A673 (cell line): ENCODE measurements around the gene DAB1. TPM values are rescaled to one million over a fixed set of nuclear protein-coding genes. Genes with fewer than 3 reads are reported as not detected.
A peak's percentile ranks its signal among the peaks of the same experiment; 100 is the strongest.

Source experiments
- BruUV-seq: library from RNA; stranded (reverse); fragments of 400-500 nt; replicated peaks from 2 replicates; lab custom pipeline; 2021; lab: Mats Ljungman, UMichigan
- CTCF ChIA-PET: fragments of 300-600 bp; sonication (Branson Sonifier 250); formaldehyde crosslinking; loops from one replicate; lab custom pipeline; 2022; ENCODE audit warnings: antibody characterized with exemption; lab: Charles Lee
- POLR2A ChIA-PET: fragments of 300-600 bp; sonication (Branson Sonifier 250); formaldehyde crosslinking; loops from one replicate; lab custom pipeline; 2022; ENCODE audit warnings: antibody characterized with exemption; ENCODE audit not compliant: low non-redundant PET; lab: Charles Lee
- DNase-seq: peaks from one replicate; pipeline ENCODE4 v3.0.0-alpha.2; 2015; ENCODE audit warnings: low spot score
- H3K27ac ChIP-seq: fragments of 200-600 bp; sonication (generic); 2 replicates; pipeline ENCODE4 v1.5.1; 2016; ENCODE audit warnings: mixed run types, low read depth, mild to moderate bottlenecking, mixed read lengths, antibody characterized with exemption, low read length; ENCODE audit not compliant: poor library complexity, severe bottlenecking
- H3K27me3 ChIP-seq: fragments of 200-600 bp; sonication (generic); replicated peaks from 2 replicates; pipeline ENCODE4 v1.6.1; 2017; ENCODE audit warnings: mixed run types, low read depth, mild to moderate bottlenecking, mixed read lengths, antibody characterized with exemption, low read length; ENCODE audit not compliant: insufficient read depth, poor library complexity
- H3K36me3 ChIP-seq: fragments of 200-600 bp; sonication (generic); 2 replicates; pipeline ENCODE4 v1.6.1; 2016; ENCODE audit warnings: mixed run types, mild to moderate bottlenecking, mixed read lengths, antibody characterized with exemption, low read length; ENCODE audit not compliant: insufficient read depth, poor library complexity, severe bottlenecking
- H3K4me1 ChIP-seq: fragments of 200-600 bp; sonication (generic); 2 replicates; pipeline ENCODE4 v1.6.1; 2017; ENCODE audit warnings: mixed run types, mild to moderate bottlenecking, mixed read lengths, antibody characterized with exemption, low read length; ENCODE audit not compliant: insufficient read depth, poor library complexity, severe bottlenecking
- H3K4me3 ChIP-seq: fragments of 200-600 bp; sonication (generic); 2 replicates; pipeline ENCODE4 v1.5.1; 2016; ENCODE audit warnings: low read depth, mixed run types, mild to moderate bottlenecking, mixed read lengths, low read length; ENCODE audit not compliant: poor library complexity, severe bottlenecking
- H3K9me3 ChIP-seq: fragments of 200-600 bp; sonication (generic); 2 replicates; pipeline ENCODE4 v1.6.1; 2016; ENCODE audit warnings: mixed run types, low read depth, mild to moderate bottlenecking, mixed read lengths, antibody characterized with exemption, low read length; ENCODE audit not compliant: poor library complexity, severe bottlenecking
- EZH2 ChIP-seq: fragments of 200-600 bp; sonication (generic); IDR thresholded peaks from 2 replicates; pipeline ENCODE4 v1.6.1; 2017; ENCODE audit warnings: borderline replicate concordance, low read depth, mild to moderate bottlenecking, mixed read lengths, antibody characterized with exemption, low read length; ENCODE audit not compliant: poor library complexity, severe bottlenecking
- intact Hi-C: fragments of 100-400 bp; cut with micrococcal nuclease; formaldehyde crosslinking; loops from one replicate; pipeline ENCODE4 v1.10.0; 2022; ENCODE audit not compliant: unreplicated experiment
- total RNA-seq: library from RNA; stranded (reverse); gene quantifications from 2 replicates; pipeline ENCODE4 v1.2.3, GENCODE V29; 2021
- TF ChIP-seq, protein P1 (sequence below): fragments of 300-800, 200-600 bp; sonication (generic); conservative IDR thresholded peaks from 2 replicates; pipeline ENCODE4 v1.5.1; 2017; ENCODE audit warnings: low read depth, mild to moderate bottlenecking, antibody characterized with exemption, low read length, moderate library complexity, mixed read lengths

The DAB1 gene
- total RNA-seq, 1 experiment from 2014 or later = 112 TPM

DNA sequence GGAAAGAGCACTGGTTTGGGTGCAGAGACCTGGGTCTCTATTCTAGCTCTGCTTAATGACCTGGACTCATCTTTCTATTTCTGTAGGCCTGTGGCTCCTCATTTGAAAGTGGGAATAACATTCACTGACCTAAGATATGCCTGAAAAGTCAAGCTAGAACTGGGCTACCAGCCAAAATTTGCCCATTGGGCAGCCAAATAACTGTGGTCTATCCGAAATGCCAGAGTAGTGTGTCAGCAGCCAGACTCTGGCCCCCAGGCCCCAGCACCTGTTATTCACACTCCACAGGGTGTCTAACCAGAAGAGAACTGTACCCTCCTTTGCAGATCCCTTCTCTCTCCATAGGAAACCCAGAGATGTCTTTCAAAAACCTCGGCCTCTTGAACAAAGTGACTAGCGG, 12.6 kb downstream of the DAB1 start:
- TF ChIP-seq EZH2 = no peak
- TF ChIP-seq, protein P1, sequence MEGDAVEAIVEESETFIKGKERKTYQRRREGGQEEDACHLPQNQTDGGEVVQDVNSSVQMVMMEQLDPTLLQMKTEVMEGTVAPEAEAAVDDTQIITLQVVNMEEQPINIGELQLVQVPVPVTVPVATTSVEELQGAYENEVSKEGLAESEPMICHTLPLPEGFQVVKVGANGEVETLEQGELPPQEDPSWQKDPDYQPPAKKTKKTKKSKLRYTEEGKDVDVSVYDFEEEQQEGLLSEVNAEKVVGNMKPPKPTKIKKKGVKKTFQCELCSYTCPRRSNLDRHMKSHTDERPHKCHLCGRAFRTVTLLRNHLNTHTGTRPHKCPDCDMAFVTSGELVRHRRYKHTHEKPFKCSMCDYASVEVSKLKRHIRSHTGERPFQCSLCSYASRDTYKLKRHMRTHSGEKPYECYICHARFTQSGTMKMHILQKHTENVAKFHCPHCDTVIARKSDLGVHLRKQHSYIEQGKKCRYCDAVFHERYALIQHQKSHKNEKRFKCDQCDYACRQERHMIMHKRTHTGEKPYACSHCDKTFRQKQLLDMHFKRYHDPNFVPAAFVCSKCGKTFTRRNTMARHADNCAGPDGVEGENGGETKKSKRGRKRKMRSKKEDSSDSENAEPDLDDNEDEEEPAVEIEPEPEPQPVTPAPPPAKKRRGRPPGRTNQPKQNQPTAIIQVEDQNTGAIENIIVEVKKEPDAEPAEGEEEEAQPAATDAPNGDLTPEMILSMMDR = no peak
- no TSS peak for BruUV-seq
- ChIA-PET POLR2A (no interaction called here), CTCF (no interaction called here)
- intact Hi-C loops = no loop called here
- Histone ChIP-seq H3K4me1 (peaks cover 47% of the 10 kb centered on the region), H3K9me3 (peaks cover 13% of the 10 kb centered on the region), H3K4me3 (no peak overlapping the region), H3K27me3 (no peaks in the 10 kb centered on the region), H3K36me3 (no peaks in the 10 kb centered on the region), H3K27ac (no peak overlapping the region)
- DNase-seq = peak; percentile 41

DNA sequence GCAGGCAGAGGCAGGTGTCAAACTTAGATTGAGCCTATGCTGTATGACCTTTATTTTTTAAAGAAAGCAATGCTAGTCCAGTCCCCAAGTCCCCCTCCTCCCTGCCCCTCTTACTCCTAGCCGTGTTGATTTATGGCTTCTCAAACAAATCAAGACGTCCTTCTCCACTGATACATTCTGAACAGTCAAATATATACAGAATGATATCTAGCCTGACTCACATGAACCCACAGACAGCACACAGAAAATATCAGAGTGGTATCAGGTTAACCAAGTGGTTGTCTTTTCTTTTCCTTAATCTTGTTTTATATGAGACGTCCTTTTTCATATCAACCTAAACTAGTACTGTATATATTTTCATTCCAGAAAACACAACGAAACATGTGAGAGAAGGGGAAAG, 13.4 kb downstream of the DAB1 start:
- no TSS peak for BruUV-seq
- ChIA-PET CTCF (no interaction called here), POLR2A (no interaction called here)
- peaks cover 39% of the 10 kb centered on the region for H3K4me1 ChIP-seq
- peaks cover 13% of the 10 kb centered on the region for H3K9me3 ChIP-seq
- peak overlapping the region; percentile 39 for H3K27ac ChIP-seq
- TF ChIP-seq, protein P1 = no peak
- no peak for TF ChIP-seq EZH2
- no peak overlapping the region for H3K4me3 ChIP-seq
- H3K36me3 ChIP-seq = no peaks in the 10 kb centered on the region
- intact Hi-C loops = no loop called here
- DNase-seq = no peak
- H3K27me3 ChIP-seq = no peaks in the 10 kb centered on the region

DNA sequence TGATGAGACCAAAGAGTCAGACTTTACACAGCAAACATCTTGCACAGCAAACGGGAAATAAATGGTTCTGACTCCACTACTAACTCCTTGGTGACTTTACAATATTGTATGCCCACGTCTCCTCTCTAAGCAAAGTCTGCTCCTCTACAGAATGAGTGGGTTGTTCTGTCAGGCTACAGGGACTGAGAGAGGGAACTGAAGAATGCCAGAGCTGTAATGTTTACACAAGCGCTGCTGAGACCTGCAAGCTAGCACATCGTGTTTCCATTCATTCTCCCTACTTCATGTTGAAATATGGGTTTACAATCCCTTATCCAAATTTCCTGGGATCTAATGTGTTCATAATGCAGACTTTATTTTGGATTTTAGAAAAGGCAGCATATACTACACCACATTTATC, 15.9 kb downstream of the DAB1 start:
- Histone ChIP-seq H3K4me1 (peaks cover 51% of the 10 kb centered on the region), H3K27ac (no peak overlapping the region), H3K9me3 (peaks cover 4% of the 10 kb centered on the region), H3K27me3 (no peaks in the 10 kb centered on the region), H3K36me3 (no peaks in the 10 kb centered on the region), H3K4me3 (no peak overlapping the region)
- ChIA-PET CTCF (interaction anchor here (0.6 kb wide), 1 partner anchor 691 kb away, joined by 3 read pairs; no protein-coding TSS in a partner anchor), POLR2A (no interaction called here)
- BruUV-seq = no TSS peak
- no peak for TF ChIP-seq EZH2
- TF ChIP-seq, protein P1 = no peak
- intact Hi-C loops = no loop called here
- DNase-seq = no peak
